Vagina (tissue), 2 donors: Measurements from ENCODE around the gene NODAL.

Source experiments
- CTCF ChIP-seq, 3 experiments: fragments of 450-650 bp in 2 of 3; fragments of 200-600 bp in 1 of 3; sonication (generic) in 1 of 3; IDR thresholded peaks; one replicate each; pipeline ENCODE4 v1.5.1; 2017 to 2019; ENCODE audit warnings: antibody characterized with exemption in 3 of 3, mild to moderate bottlenecking in 2 of 3, moderate library complexity in 2 of 3
- POLR2A ChIP-seq, 2 donors: fragments of 450-650 bp; IDR thresholded peaks; one replicate each; pipeline ENCODE4 v1.6.1; 2017; ENCODE audit warnings: antibody characterized with exemption in 2 of 2, mild to moderate bottlenecking in 2 of 2, moderate library complexity in 2 of 2
- POLR2AphosphoS5 ChIP-seq, 2 donors: sonication (generic); formaldehyde crosslinking; IDR thresholded peaks; one replicate each; pipeline ENCODE4 v1.9.0; 2017; ENCODE audit warnings: antibody characterized with exemption in 2 of 2, mild to moderate bottlenecking in 2 of 2, low read depth in 1 of 2; ENCODE audit not compliant: insufficient read depth in 1 of 2

GRCh38 chr10:70403483-70404035 lies 37.9 kb downstream of the NODAL start:
- no peak for TF ChIP-seq CTCF (IDR thresholded peaks at IDR 0.05)
- TF ChIP-seq POLR2A (IDR thresholded peaks at IDR 0.05), result no peak
- no peak for TF ChIP-seq POLR2AphosphoS5 (IDR thresholded peaks at IDR 0.05; ENCODE audit: insufficient read depth in 1 of 2, low read depth in 1 of 2)
